ENCODE results near the gene SKIDA1.
A peak's percentile ranks its signal among the peaks of the same experiment; 100 is the strongest.
"Not testable (repeated sequence)": the region's sequence is repeated elsewhere in the genome, so short reads cannot be mapped to it uniquely, and the experiment has no call there.

Gene SKIDA1

GRCh38 chr10:21547246-21547645 lies 21.8 kb upstream of the SKIDA1 start:
- Histone ChIP-seq H3K36me3 (peaks cover 54% of the 10 kb centered on the region), H3K4me3 (ENCODE audit: low read depth, low read length) (no peak overlapping the region), H3K4me1 (peaks cover 4% of the 10 kb centered on the region), H3K9me3 (no peaks in the 10 kb centered on the region), H3K27me3 (no peaks in the 10 kb centered on the region)
- TF ChIP-seq CTCF (IDR thresholded peaks at IDR 0.05; ENCODE audit: low read depth, low read length), result no peak
- DNase-seq, result no peak

- DNase-seq; H3K4me1 ChIP-seq; H3K4me3 ChIP-seq (ENCODE audit: low read depth, low read length); H3K9me3 ChIP-seq; H3K27me3 ChIP-seq: not testable (repeated sequence)
- H3K36me3 ChIP-seq, result peaks cover 74% of the 10 kb centered on the region
Observed at GRCh38 chr10:21540701-21541100, 15.2 kb upstream of the SKIDA1 start.

- no peak for DNase-seq
- Histone ChIP-seq H3K4me3 (ENCODE audit: low read depth, low read length) (no peak overlapping the region), H3K4me1 (no peaks in the 10 kb centered on the region), H3K36me3 (peaks cover 38% of the 10 kb centered on the region), H3K9me3 (no peaks in the 10 kb centered on the region), H3K27me3 (no peaks in the 10 kb centered on the region)
- no peak for TF ChIP-seq CTCF (IDR thresholded peaks at IDR 0.05; ENCODE audit: low read depth, low read length)
Observed at GRCh38 chr10:21536874-21537273, 11.4 kb upstream of the SKIDA1 start.

GRCh38 chr10:21535976-21536375 lies 10.5 kb upstream of the SKIDA1 start:
- H3K9me3 ChIP-seq, H3K27me3 ChIP-seq, H3K4me1 ChIP-seq, DNase-seq: not testable (repeated sequence)
- Histone ChIP-seq H3K36me3 (peaks cover 29% of the 10 kb centered on the region), H3K4me3 (ENCODE audit: low read depth, low read length) (peak overlapping the region; percentile 66)

- TF ChIP-seq CTCF (IDR thresholded peaks at IDR 0.05; ENCODE audit: low read depth, low read length), result no peak
- H3K4me1 ChIP-seq, result no peaks in the 10 kb centered on the region
- H3K36me3 ChIP-seq, result peaks cover 25% of the 10 kb centered on the region
- no peaks in the 10 kb centered on the region for H3K9me3 ChIP-seq
- no peaks in the 10 kb centered on the region for H3K27me3 ChIP-seq
- no peak for DNase-seq
- peak overlapping the region; percentile 66 for H3K4me3 ChIP-seq (ENCODE audit: low read depth, low read length)
Observed at GRCh38 chr10:21535494-21535965, 10.0 kb upstream of the SKIDA1 start.

GRCh38 chr10:21534604-21535493 lies 9.4 kb upstream of the SKIDA1 start:
- DNase-seq, result peak; percentile 70
- Histone ChIP-seq H3K4me1 (no peaks in the 10 kb centered on the region), H3K27me3 (no peaks in the 10 kb centered on the region), H3K36me3 (peaks cover 25% of the 10 kb centered on the region), H3K9me3 (no peaks in the 10 kb centered on the region), H3K4me3 (ENCODE audit: low read depth, low read length) (peak overlapping the region; percentile 66)
- no peak for TF ChIP-seq CTCF (IDR thresholded peaks at IDR 0.05; ENCODE audit: low read depth, low read length)

- TF ChIP-seq CTCF (IDR thresholded peaks at IDR 0.05; ENCODE audit: low read depth, low read length), result no peak
- Histone ChIP-seq H3K9me3 (no peaks in the 10 kb centered on the region), H3K27me3 (no peaks in the 10 kb centered on the region), H3K4me1 (no peaks in the 10 kb centered on the region), H3K4me3 (ENCODE audit: low read depth, low read length) (peak overlapping the region; percentile 63), H3K36me3 (peaks cover 19% of the 10 kb centered on the region)
- DNase-seq, result no peak
Observed at GRCh38 chr10:21534280-21534586, 8.8 kb upstream of the SKIDA1 start.
